Keratinocyte (primary cell): ENCODE data around the gene TICRR. TPM values are rescaled to one million over a fixed set of nuclear protein-coding genes. Genes with fewer than 3 reads are reported as not detected.

Source experiments
- DNase-seq: peaks from one replicate; pipeline ENCODE4 v3.0.0-alpha.2; 2011; ENCODE audit warnings: low read depth, missing footprints, low spot score
- FAIRE-seq: peaks from 2 replicates; lab custom pipeline; 2011; peaks lifted over from hg19 to GRCh38; lab: Jason Lieb, UNC
- H2AFZ ChIP-seq: 2 replicates; pipeline ENCODE4 v1.6.0; 2012; ENCODE audit warnings: low read length, control low read depth, inconsistent platforms; ENCODE audit not compliant: control insufficient read depth
- H3K27ac ChIP-seq: 2 replicates; pipeline ENCODE4 v1.5.1; 2011; ENCODE audit warnings: low read length; ENCODE audit not compliant: control insufficient read depth, insufficient read depth
- H3K27me3 ChIP-seq: 3 replicates; pipeline ENCODE4 v1.6.0; 2011; ENCODE audit warnings: low read length; ENCODE audit not compliant: control insufficient read depth, insufficient read depth; ENCODE audit errors: extremely low read depth
- H3K36me3 ChIP-seq, 2 experiments: 2 replicates in 1 of 2; 3 replicates in 1 of 2; pipeline ENCODE4 v1.5.1; 2011; ENCODE audit warnings: low read length in 2 of 2, mild to moderate bottlenecking in 1 of 2; ENCODE audit not compliant: control insufficient read depth in 2 of 2, insufficient read depth in 2 of 2; ENCODE audit errors: extremely low read depth in 1 of 2
- H3K4me1 ChIP-seq: 3 replicates; pipeline ENCODE4 v1.5.1; 2011; ENCODE audit warnings: low read length; ENCODE audit not compliant: control insufficient read depth, insufficient read depth; ENCODE audit errors: extremely low read depth
- H3K4me2 ChIP-seq: 3 replicates; pipeline ENCODE4 v1.6.0; 2011; ENCODE audit warnings: low read depth, low read length; ENCODE audit not compliant: control insufficient read depth, insufficient read depth; ENCODE audit errors: extremely low read depth
- H3K4me3 ChIP-seq, 3 experiments: fragments of 200-600 bp in 1 of 3; sonication (generic) in 1 of 3; 2 replicates in 2 of 3; 3 replicates in 1 of 3; pipeline ENCODE4 v1.5.1; 2011 to 2016; ENCODE audit warnings: low read length in 3 of 3, mild to moderate bottlenecking in 3 of 3, control low read depth in 2 of 3, inconsistent platforms in 1 of 3, low read depth in 1 of 3, mixed read lengths in 1 of 3, mixed run types in 1 of 3, moderate library complexity in 1 of 3; ENCODE audit not compliant: control insufficient read depth in 2 of 3, insufficient read depth in 2 of 3; ENCODE audit errors: extremely low read depth in 1 of 3
- H3K79me2 ChIP-seq: 2 replicates; pipeline ENCODE4 v1.6.0; 2012; ENCODE audit warnings: low read length; ENCODE audit not compliant: control insufficient read depth, insufficient read depth
- H3K9ac ChIP-seq: 3 replicates; pipeline ENCODE4 v1.6.0; 2011; ENCODE audit warnings: low read length; ENCODE audit not compliant: control insufficient read depth, insufficient read depth; ENCODE audit errors: extremely low read depth
- H3K9me1 ChIP-seq: 3 replicates; pipeline ENCODE4 v1.6.0; 2011; ENCODE audit warnings: low read length; ENCODE audit not compliant: control insufficient read depth, insufficient read depth; ENCODE audit errors: extremely low read depth
- H3K9me3 ChIP-seq: 2 replicates; pipeline ENCODE4 v1.5.1; 2012; ENCODE audit warnings: low read depth, low read length; ENCODE audit not compliant: control insufficient read depth
- H4K20me1 ChIP-seq: 3 replicates; pipeline ENCODE4 v1.6.0; 2011; ENCODE audit warnings: low read length; ENCODE audit not compliant: control insufficient read depth, insufficient read depth; ENCODE audit errors: extremely low read depth
- EZH2 ChIP-seq: IDR thresholded peaks from one replicate; pipeline ENCODE4 v1.6.1; 2012; ENCODE audit warnings: inconsistent platforms, mild to moderate bottlenecking, low read length, moderate library complexity
- dilution Hi-C: fragments of 300-500 bp; cut with MboI; formaldehyde crosslinking; loops from one replicate; pipeline ENCODE4 v1.7.0; 2020; ENCODE audit warnings: low sequenced_read_pairs; ENCODE audit not compliant: extremely low pct_ligation_motif_present
- polyA plus RNA-seq, 5 experiments: library from polyadenylated mRNA; depleted of rRNA in 3 of 5; stranded (reverse) in 3 of 5; stranded (forward) in 1 of 5; unstranded in 1 of 5; fragments of >200 nt; gene quantifications; 1 replicate in 1 of 5; 2 replicates in 3 of 5; 3 replicates in 1 of 5; pipeline versions ENCODE4 v1.2.1 to v1.2.3, GENCODE V29; 2011 to 2012; ENCODE audit warnings: missing spikeins in 2 of 5, low read depth in 1 of 5, low replicate concordance in 1 of 5
- TF ChIP-seq, protein P1 (sequence below), 3 experiments: IDR thresholded peaks in 1 of 3; conservative IDR thresholded peaks in 1 of 3; optimal IDR thresholded peaks in 1 of 3; 2 replicates in 2 of 3; 3 replicates in 1 of 3; pipeline versions ENCODE3 to v1.5.1; 2011; ENCODE audit warnings: low read length in 3 of 3, mild to moderate bottlenecking in 3 of 3, moderate library complexity in 2 of 3, control low read depth in 1 of 3, inconsistent platforms in 1 of 3; ENCODE audit not compliant: insufficient read depth in 2 of 3; ENCODE audit errors: extremely low read depth in 1 of 3

Gene TICRR
- polyA plus RNA-seq, 1 donor (not counting 4 experiments of a cell fraction or from before 2014, with no cell fraction given) = 2.9 TPM

DNA sequence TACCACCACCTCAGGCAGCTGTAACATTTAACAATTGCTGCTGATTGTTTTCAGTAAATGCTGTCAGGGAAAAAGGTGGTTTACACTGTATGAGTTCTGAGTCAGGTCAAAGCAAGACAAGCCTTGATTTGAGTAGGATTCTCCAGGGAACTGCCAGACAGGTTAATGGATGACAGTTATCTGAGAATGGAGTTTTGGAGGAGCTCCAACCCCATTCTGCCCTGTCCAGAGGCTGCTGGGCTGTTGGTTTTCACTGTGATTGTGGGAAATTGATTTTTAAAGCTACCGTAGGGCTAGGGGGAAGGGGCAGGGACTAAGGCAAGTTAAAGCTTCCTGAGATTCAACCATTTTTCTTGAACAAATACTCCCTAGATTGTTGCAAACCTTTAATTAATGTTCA, 39.9 kb downstream of the TICRR start:
- Histone ChIP-seq H3K27ac (no peak overlapping the region), H3K36me3 (peaks cover 0 to 17% of the 10 kb centered on the region in 2 experiments)

DNA sequence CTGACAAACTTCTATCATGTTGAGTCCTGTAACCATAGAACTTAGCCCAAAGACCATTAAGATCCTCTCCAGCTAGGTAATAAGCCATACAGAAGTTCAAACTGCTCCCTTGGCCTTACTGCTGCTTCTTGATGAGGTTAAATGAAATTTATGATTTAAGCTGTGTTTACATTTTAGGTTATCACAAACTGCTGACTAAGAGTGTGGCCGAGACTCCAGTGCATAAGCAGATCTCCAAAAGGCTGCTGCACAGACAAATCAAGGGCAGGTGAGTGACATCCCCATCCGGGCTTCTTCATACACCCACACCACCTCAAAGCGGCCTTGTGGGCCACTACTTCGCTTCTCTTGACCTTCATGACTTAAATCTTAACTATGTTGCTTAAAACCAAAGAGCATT, 41.0 kb downstream of the TICRR start:
- no peak overlapping the region for H2AFZ ChIP-seq
- DNase-seq (no peak), FAIRE-seq (no peak)
- no peaks in the 10 kb centered on the region for H3K4me1 ChIP-seq
- no peaks in the 10 kb centered on the region for H4K20me1 ChIP-seq
- peaks cover 0 to 17% of the 10 kb centered on the region in 2 experiments for H3K36me3 ChIP-seq
- H3K9me3 ChIP-seq = no peaks in the 10 kb centered on the region
- no peak overlapping the region for H3K4me3 ChIP-seq
- no peak overlapping the region for H3K9ac ChIP-seq
- H3K4me2 ChIP-seq = no peak overlapping the region
- H3K27me3 ChIP-seq = no peaks in the 10 kb centered on the region
- dilution Hi-C loops = loop anchor here (25.0 kb wide), 1 partner anchor 96 kb away; no protein-coding TSS in a partner anchor
- H3K27ac ChIP-seq = no peak overlapping the region
- H3K9me1 ChIP-seq = no peaks in the 10 kb centered on the region
- TF ChIP-seq EZH2 = no peak
- TF ChIP-seq, protein P1, sequence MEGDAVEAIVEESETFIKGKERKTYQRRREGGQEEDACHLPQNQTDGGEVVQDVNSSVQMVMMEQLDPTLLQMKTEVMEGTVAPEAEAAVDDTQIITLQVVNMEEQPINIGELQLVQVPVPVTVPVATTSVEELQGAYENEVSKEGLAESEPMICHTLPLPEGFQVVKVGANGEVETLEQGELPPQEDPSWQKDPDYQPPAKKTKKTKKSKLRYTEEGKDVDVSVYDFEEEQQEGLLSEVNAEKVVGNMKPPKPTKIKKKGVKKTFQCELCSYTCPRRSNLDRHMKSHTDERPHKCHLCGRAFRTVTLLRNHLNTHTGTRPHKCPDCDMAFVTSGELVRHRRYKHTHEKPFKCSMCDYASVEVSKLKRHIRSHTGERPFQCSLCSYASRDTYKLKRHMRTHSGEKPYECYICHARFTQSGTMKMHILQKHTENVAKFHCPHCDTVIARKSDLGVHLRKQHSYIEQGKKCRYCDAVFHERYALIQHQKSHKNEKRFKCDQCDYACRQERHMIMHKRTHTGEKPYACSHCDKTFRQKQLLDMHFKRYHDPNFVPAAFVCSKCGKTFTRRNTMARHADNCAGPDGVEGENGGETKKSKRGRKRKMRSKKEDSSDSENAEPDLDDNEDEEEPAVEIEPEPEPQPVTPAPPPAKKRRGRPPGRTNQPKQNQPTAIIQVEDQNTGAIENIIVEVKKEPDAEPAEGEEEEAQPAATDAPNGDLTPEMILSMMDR (optimal IDR thresholded peaks at IDR 0.05 in 1 of 3, IDR thresholded peaks at IDR 0.05 in 1 of 3, conservative IDR thresholded peaks at IDR 0.05 in 1 of 3; ENCODE audit: extremely low read depth in 1 of 3, insufficient read depth in 2 of 3, low read length in 3 of 3) = no peak
- no peaks in the 10 kb centered on the region for H3K79me2 ChIP-seq

More for the DNA sequence above, 39.9 kb downstream of the TICRR start:
- no peak overlapping the region for H3K4me3 ChIP-seq
- no peaks in the 10 kb centered on the region for H4K20me1 ChIP-seq
- dilution Hi-C loops = loop anchor here (25.0 kb wide), 1 partner anchor 97 kb away; no protein-coding TSS in a partner anchor
- no peak overlapping the region for H2AFZ ChIP-seq
- H3K27me3 ChIP-seq = no peaks in the 10 kb centered on the region
- H3K9me1 ChIP-seq = no peaks in the 10 kb centered on the region
- TF ChIP-seq, protein P1 (optimal IDR thresholded peaks at IDR 0.05 in 1 of 3, IDR thresholded peaks at IDR 0.05 in 1 of 3, conservative IDR thresholded peaks at IDR 0.05 in 1 of 3; ENCODE audit: extremely low read depth in 1 of 3, insufficient read depth in 2 of 3, low read length in 3 of 3) = no peak
- no peak for TF ChIP-seq EZH2
- H3K79me2 ChIP-seq = no peaks in the 10 kb centered on the region
- no peak for DNase-seq
- no peak overlapping the region for H3K9ac ChIP-seq
- H3K4me1 ChIP-seq = no peaks in the 10 kb centered on the region
- FAIRE-seq = no peak
- no peak overlapping the region for H3K4me2 ChIP-seq
- no peaks in the 10 kb centered on the region for H3K9me3 ChIP-seq
